ENCODE results near the gene PRUNE2. TPM values are rescaled to one million over a fixed set of nuclear protein-coding genes. Genes with fewer than 3 reads are reported as not detected.

PRUNE2 gene
- total and polyA plus RNA-seq, 7 experiments from 2014 or later, result 0.78 to 1.6 TPM; not detected in 5

DNA sequence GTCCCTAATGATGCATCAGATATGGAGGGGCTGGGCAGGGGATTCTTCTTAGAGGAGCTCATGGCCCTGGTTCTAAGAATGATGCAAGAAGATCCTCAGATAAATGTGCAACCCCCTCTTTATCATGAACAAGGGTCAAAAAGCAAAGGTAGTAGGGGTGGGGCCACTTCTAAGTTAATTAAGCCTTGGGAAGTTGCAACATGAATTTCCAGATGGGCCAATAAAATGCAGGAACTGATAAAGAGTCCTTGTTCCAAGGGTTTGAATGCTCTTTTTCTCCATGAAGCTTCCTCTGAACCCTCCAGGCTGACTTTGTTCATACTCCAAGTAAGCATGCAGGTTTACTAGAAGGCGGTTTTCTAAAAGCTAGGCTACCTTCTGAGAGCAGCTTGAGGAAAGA, 116.1 kb downstream of the PRUNE2 start:
- Mint-ChIP-seq H3K4me1 (no peaks in the 10 kb centered on the region), H3K27ac (no peak overlapping the region), H3K4me3 (no peak overlapping the region), H3K27me3 (peaks cover 0 to 17% (median 5%) of the 10 kb centered on the region in 5 donors), H3K36me3 (no peaks in the 10 kb centered on the region), H3K9me3 (no peaks in the 10 kb centered on the region)
- POLR2A ChIA-PET, result no interaction called here
- Histone ChIP-seq H3K9me3 (ENCODE audit: control insufficient read depth in 2 of 3, low read length in 3 of 3) (no peaks in the 10 kb centered on the region), H3K4me1 (ENCODE audit: control insufficient read depth in 2 of 2, insufficient read depth in 2 of 2, low read length in 2 of 2) (no peaks in the 10 kb centered on the region), H3K4me3 (ENCODE audit: low read length) (no peak overlapping the region), H3K36me3 (ENCODE audit: control insufficient read depth in 2 of 3, insufficient read depth in 3 of 3, low read length in 3 of 3) (no peaks in the 10 kb centered on the region), H3K27me3 (ENCODE audit: control insufficient read depth in 2 of 2, insufficient read depth in 2 of 2, low read length in 2 of 2) (no peaks in the 10 kb centered on the region), H3K27ac (ENCODE audit: low read depth, low read length) (no peak overlapping the region)
- DNase-seq (no peak), ATAC-seq (no peak)
- intact Hi-C loops (cut with micrococcal nuclease), result no loop called here
- CTCF ChIA-PET, result no interaction called here

DNA sequence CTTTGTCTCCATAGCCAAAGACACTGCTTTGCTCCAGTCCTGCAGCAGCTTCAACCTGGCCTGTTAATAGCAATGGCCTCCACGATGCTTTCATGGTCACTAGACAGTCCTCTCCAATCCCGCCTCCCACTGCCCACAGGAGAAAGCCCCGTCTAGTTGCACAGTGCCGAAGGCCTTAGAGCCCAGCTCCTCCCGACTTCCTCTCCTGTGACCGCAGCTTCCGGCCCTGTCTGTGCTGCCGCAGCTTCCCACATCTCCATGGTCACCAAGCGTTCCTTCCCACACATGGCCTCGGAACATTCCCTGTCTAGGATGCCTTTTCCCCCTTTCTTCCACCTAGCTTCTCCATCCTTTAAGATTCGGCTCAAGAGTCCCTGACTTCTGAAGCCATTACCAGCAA, 118.2 kb downstream of the PRUNE2 start:
- no peaks in the 10 kb centered on the region for H3K4me1 Mint-ChIP-seq
- intact Hi-C loops (cut with micrococcal nuclease), result no loop called here
- ATAC-seq (no peak), DNase-seq (no peak)
- H3K27me3 Mint-ChIP-seq, result peaks cover 0 to 20% (median 5%) of the 10 kb centered on the region in 5 donors
- no peak overlapping the region for H3K27ac Mint-ChIP-seq
- H3K9me3 Mint-ChIP-seq, result peaks cover 0 to 5% (median 0%) of the 10 kb centered on the region in 11 donors
- H3K36me3 Mint-ChIP-seq, result no peaks in the 10 kb centered on the region
- no peaks in the 10 kb centered on the region for H3K36me3 ChIP-seq (ENCODE audit: control insufficient read depth in 2 of 3, insufficient read depth in 3 of 3, low read length in 3 of 3)
- H3K27me3 ChIP-seq (ENCODE audit: control insufficient read depth in 2 of 2, insufficient read depth in 2 of 2, low read length in 2 of 2), result no peaks in the 10 kb centered on the region
- ChIA-PET CTCF (no interaction called here), POLR2A (no interaction called here)
- H3K4me3 ChIP-seq (ENCODE audit: low read length), result no peak overlapping the region
- H3K9me3 ChIP-seq (ENCODE audit: control insufficient read depth in 2 of 3, low read length in 3 of 3), result no peaks in the 10 kb centered on the region
- no peak overlapping the region for H3K27ac ChIP-seq (ENCODE audit: low read depth, low read length)
- H3K4me3 Mint-ChIP-seq, result no peak overlapping the region
- H3K4me1 ChIP-seq (ENCODE audit: control insufficient read depth in 2 of 2, insufficient read depth in 2 of 2, low read length in 2 of 2), result no peaks in the 10 kb centered on the region

DNA sequence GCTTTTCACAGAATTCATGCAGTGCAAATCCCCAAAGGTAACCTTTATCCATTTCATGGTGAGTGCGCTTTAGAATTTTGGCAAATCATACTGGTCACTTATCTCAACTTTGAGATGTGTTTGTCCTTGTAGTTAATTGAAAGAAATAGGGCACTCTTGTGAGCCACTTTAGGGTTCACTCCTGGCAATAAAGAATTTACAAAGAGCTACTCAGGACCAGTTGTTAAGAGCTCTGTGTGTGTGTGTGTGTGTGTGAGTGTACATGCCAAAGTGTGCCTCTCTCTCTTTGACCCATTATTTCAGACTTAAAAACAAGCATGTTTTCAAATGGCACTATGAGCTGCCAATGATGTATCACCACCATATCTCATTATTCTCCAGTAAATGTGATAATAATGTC, 120.4 kb downstream of the PRUNE2 start:
- H3K27ac Mint-ChIP-seq, result no peak overlapping the region
- no peaks in the 10 kb centered on the region for H3K9me3 ChIP-seq (ENCODE audit: control insufficient read depth in 2 of 3, low read length in 3 of 3)
- ChIA-PET CTCF (no interaction called here), POLR2A (interaction anchor here (0.6 kb wide), 1 partner anchor 1189 kb away, joined by 3 read pairs; no protein-coding TSS in a partner anchor)
- H3K4me3 Mint-ChIP-seq, result no peak overlapping the region
- ATAC-seq, result no peak
- no peak for DNase-seq
- no peaks in the 10 kb centered on the region for H3K36me3 ChIP-seq (ENCODE audit: control insufficient read depth in 2 of 3, insufficient read depth in 3 of 3, low read length in 3 of 3)
- H3K9me3 Mint-ChIP-seq, result peaks cover 0 to 5% (median 0%) of the 10 kb centered on the region in 11 donors
- H3K27ac ChIP-seq (ENCODE audit: low read depth, low read length), result no peak overlapping the region
- no peaks in the 10 kb centered on the region for H3K4me1 ChIP-seq (ENCODE audit: control insufficient read depth in 2 of 2, insufficient read depth in 2 of 2, low read length in 2 of 2)
- H3K36me3 Mint-ChIP-seq, result no peaks in the 10 kb centered on the region
- peaks cover 0 to 22% (median 13%) of the 10 kb centered on the region in 5 donors for H3K27me3 Mint-ChIP-seq
- intact Hi-C loops (cut with micrococcal nuclease), result no loop called here
- H3K4me3 ChIP-seq (ENCODE audit: low read length), result no peak overlapping the region
- no peaks in the 10 kb centered on the region for H3K4me1 Mint-ChIP-seq
- no peaks in the 10 kb centered on the region for H3K27me3 ChIP-seq (ENCODE audit: control insufficient read depth in 2 of 2, insufficient read depth in 2 of 2, low read length in 2 of 2)

DNA sequence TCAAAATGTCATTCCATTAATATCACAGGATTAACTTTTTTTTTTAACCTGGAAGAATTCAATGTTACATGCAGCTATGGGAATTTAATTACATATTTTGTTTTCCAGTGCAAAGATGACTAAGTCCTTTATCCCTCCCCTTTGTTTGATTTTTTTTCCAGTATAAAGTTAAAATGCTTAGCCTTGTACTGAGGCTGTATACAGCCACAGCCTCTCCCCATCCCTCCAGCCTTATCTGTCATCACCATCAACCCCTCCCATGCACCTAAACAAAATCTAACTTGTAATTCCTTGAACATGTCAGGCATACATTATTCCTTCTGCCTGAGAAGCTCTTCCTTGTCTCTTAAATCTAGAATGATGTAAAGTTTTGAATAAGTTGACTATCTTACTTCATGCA, 121.0 kb downstream of the PRUNE2 start:
- intact Hi-C loops (cut with micrococcal nuclease), result no loop called here
- Histone ChIP-seq H3K36me3 (ENCODE audit: control insufficient read depth in 2 of 3, insufficient read depth in 3 of 3, low read length in 3 of 3) (no peaks in the 10 kb centered on the region), H3K4me3 (ENCODE audit: low read length) (no peak overlapping the region), H3K9me3 (ENCODE audit: control insufficient read depth in 2 of 3, low read length in 3 of 3) (no peaks in the 10 kb centered on the region), H3K4me1 (ENCODE audit: control insufficient read depth in 2 of 2, insufficient read depth in 2 of 2, low read length in 2 of 2) (no peaks in the 10 kb centered on the region), H3K27me3 (ENCODE audit: control insufficient read depth in 2 of 2, insufficient read depth in 2 of 2, low read length in 2 of 2) (no peaks in the 10 kb centered on the region), H3K27ac (ENCODE audit: low read depth, low read length) (no peak overlapping the region)
- Mint-ChIP-seq H3K27ac (no peak overlapping the region), H3K4me1 (no peaks in the 10 kb centered on the region), H3K27me3 (peaks cover 0 to 22% (median 13%) of the 10 kb centered on the region in 5 donors), H3K36me3 (no peaks in the 10 kb centered on the region), H3K4me3 (no peak overlapping the region), H3K9me3 (peaks cover 0 to 5% (median 0%) of the 10 kb centered on the region in 11 donors)
- CTCF ChIA-PET, result no interaction called here
- POLR2A ChIA-PET, result no interaction called here
- ATAC-seq (no peak), DNase-seq (no peak)

DNA sequence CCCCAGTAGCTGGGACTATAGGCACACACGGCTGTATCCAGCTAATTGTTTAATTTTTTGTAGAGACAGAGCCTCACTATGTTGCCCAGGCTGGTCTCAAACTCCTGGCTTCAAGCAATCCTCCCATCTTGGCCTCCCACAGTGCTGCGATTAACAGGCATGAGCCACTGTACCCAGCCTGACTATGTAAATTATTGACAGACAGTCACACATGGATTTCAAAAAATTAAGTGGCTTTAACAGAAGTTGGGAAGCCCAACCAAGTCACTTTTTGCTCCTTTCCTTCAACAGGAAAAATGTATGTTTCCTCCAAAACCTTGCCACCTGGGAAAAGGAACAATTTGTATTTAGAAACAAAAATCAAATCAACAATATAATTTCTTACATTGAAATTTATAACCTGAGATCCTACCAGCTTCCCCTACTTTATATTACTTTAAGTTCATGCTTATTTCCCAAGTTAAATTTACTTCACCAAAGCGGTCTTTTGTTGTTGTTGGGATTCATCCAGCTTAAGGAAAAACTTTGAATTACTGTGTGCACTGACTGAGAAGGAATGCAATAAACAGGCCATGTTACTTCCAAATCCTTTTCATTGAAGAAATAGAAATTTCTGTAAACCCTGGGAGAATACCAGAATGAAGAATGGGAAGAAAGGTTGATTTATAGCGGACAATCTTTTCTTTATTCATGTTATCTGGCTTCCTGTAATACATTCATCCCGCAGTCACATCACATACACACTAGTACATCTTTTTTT, 133.0 kb downstream of the PRUNE2 start:
- H3K27me3 ChIP-seq (ENCODE audit: control insufficient read depth in 2 of 2, insufficient read depth in 2 of 2, low read length in 2 of 2), result no peaks in the 10 kb centered on the region
- no peaks in the 10 kb centered on the region for H3K9me3 ChIP-seq (ENCODE audit: control insufficient read depth in 2 of 3, low read length in 3 of 3)
- DNase-seq, result no peak
- Mint-ChIP-seq H3K4me3 (no peak overlapping the region), H3K4me1 (peaks cover 0 to 6% (median 0%) of the 10 kb centered on the region in 7 donors), H3K27me3 (peaks cover 0 to 9% (median 3%) of the 10 kb centered on the region in 5 donors), H3K27ac (no peak overlapping the region), H3K9me3 (no peaks in the 10 kb centered on the region), H3K36me3 (no peaks in the 10 kb centered on the region)
- no peaks in the 10 kb centered on the region for H3K36me3 ChIP-seq (ENCODE audit: control insufficient read depth in 2 of 3, insufficient read depth in 3 of 3, low read length in 3 of 3)
- H3K4me1 ChIP-seq (ENCODE audit: control insufficient read depth in 2 of 2, insufficient read depth in 2 of 2, low read length in 2 of 2), result no peaks in the 10 kb centered on the region
- ChIA-PET POLR2A (no interaction called here), CTCF (no interaction called here)
- H3K4me3 ChIP-seq (ENCODE audit: low read length), result no peak overlapping the region
- ATAC-seq, result no peak
- intact Hi-C loops (cut with micrococcal nuclease), result no loop called here
- H3K27ac ChIP-seq (ENCODE audit: low read depth, low read length), result no peak overlapping the region

DNA sequence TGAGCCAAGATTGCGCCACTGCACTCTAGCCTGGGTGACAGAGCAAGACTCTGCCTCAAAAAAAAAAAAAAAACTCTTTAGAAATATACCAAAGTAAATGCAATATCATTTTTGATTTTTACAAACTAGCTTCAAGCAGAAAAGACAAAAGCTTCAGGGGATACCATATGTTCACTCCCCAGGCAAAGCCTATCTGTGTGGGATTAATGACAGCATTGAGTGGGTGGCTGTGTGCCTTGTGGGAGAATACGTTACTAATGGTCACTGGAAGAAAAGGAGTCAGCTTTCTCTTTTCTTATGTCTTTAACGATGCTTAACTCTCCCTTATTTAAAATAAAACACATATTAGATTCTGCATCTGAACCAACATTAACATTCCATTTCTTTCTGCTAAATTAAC, 139.8 kb downstream of the PRUNE2 start:
- intact Hi-C loops (cut with micrococcal nuclease), result no loop called here
- H3K36me3 ChIP-seq (ENCODE audit: control insufficient read depth in 2 of 3, insufficient read depth in 3 of 3, low read length in 3 of 3), result no peaks in the 10 kb centered on the region
- H3K4me3 ChIP-seq (ENCODE audit: low read length), result no peak overlapping the region
- Mint-ChIP-seq H3K4me1 (no peaks in the 10 kb centered on the region), H3K27ac (no peak overlapping the region), H3K36me3 (no peaks in the 10 kb centered on the region), H3K4me3 (no peak overlapping the region), H3K9me3 (no peaks in the 10 kb centered on the region), H3K27me3 (peaks cover 3 to 21% (median 9%) of the 10 kb centered on the region in 5 donors)
- no peak for ATAC-seq
- ChIA-PET POLR2A (no interaction called here), CTCF (interaction anchor here (0.8 kb wide), 1 partner anchor 9 kb away, joined by 3 read pairs; no protein-coding TSS in a partner anchor)
- peaks cover 0 to 3% of the 10 kb centered on the region in 2 donors for H3K27me3 ChIP-seq (ENCODE audit: control insufficient read depth in 2 of 2, insufficient read depth in 2 of 2, low read length in 2 of 2)
- no peaks in the 10 kb centered on the region for H3K4me1 ChIP-seq (ENCODE audit: control insufficient read depth in 2 of 2, insufficient read depth in 2 of 2, low read length in 2 of 2)
- DNase-seq, result no peak
- no peaks in the 10 kb centered on the region for H3K9me3 ChIP-seq (ENCODE audit: control insufficient read depth in 2 of 3, low read length in 3 of 3)
- H3K27ac ChIP-seq (ENCODE audit: low read depth, low read length), result no peak overlapping the region

DNA sequence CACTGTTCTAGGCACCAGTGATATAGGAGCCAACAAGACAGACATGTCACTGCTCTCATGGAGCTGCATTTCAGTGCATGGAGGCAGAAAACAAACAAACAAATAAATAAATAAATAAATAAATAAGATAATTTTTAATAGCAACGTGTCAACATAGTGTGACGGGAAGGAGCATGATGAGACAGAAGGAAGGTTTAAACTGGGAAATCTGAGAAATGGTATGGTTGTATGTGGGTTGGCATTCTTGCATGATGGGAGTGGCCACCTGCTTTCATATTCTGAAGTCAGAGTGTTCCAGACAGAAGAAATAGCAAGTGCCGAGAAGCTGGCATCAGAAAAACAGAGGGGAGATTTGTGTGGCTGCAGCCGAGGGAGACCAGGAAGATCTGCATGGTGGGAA, 141.8 kb downstream of the PRUNE2 start, which contains the start of gene PCA3:
PCA3 (plus strand) TSS at position 301 of the 400 bp plus-strand sequence.
- Histone ChIP-seq H3K4me3 (ENCODE audit: low read length) (no peak within 1 kb of the TSS), H3K27me3 (ENCODE audit: control insufficient read depth in 2 of 2, insufficient read depth in 2 of 2, low read length in 2 of 2) (peaks cover 0 to 3% of the 10 kb centered on the region in 2 donors), H3K36me3 (ENCODE audit: control insufficient read depth in 2 of 3, insufficient read depth in 3 of 3, low read length in 3 of 3) (no peaks in the 10 kb centered on the region), H3K4me1 (ENCODE audit: control insufficient read depth in 2 of 2, insufficient read depth in 2 of 2, low read length in 2 of 2) (no peaks in the 10 kb centered on the region), H3K9me3 (ENCODE audit: control insufficient read depth in 2 of 3, low read length in 3 of 3) (no peaks in the 10 kb centered on the region), H3K27ac (ENCODE audit: low read depth, low read length) (no peak within 1 kb of the TSS)
- Mint-ChIP-seq H3K36me3 (no peaks in the 10 kb centered on the region), H3K27ac (no peak within 1 kb of the TSS), H3K9me3 (no peaks in the 10 kb centered on the region), H3K27me3 (peaks cover 0 to 21% (median 9%) of the 10 kb centered on the region in 5 donors), H3K4me1 (peaks cover 0 to 1% (median 0%) of the 10 kb centered on the region in 7 donors), H3K4me3 (no peak within 1 kb of the TSS)
- ChIA-PET CTCF (no interaction called here), POLR2A (no interaction called here)
- DNase-seq (no peak), ATAC-seq (no peak)
- intact Hi-C loops (cut with micrococcal nuclease), result no loop called here

All from naive thymus-derived CD4-positive, alpha-beta T cell (primary cell).